Loucy (cell line): ENCODE data around the gene PCSK2.

ENCODE experiments used
- H2AFZ ChIP-seq: fragments of 200-600 bp; sonication (generic); 2 replicates; pipeline ENCODE4 v1.6.0; 2016; ENCODE audit warnings: antibody characterized with exemption, mild to moderate bottlenecking, low read length, moderate library complexity
- H3F3A ChIP-seq: fragments of 200-600 bp; 2 replicates; pipeline ENCODE4 v1.6.0; 2016; ENCODE audit warnings: antibody characterized with exemption, low read depth, mild to moderate bottlenecking
- H3K27me3 ChIP-seq: fragments of 200-600 bp; sonication (generic); 2 replicates; pipeline ENCODE4 v1.6.1; 2014; ENCODE audit warnings: low read length, mild to moderate bottlenecking; ENCODE audit not compliant: insufficient read depth, poor library complexity, severe bottlenecking
- H3K36me3 ChIP-seq: fragments of 200-600 bp; sonication (generic); 2 replicates; pipeline ENCODE4 v1.6.1; 2016; ENCODE audit warnings: low read length; ENCODE audit not compliant: insufficient read depth
- H3K4me1 ChIP-seq: fragments of 200-600 bp; sonication (generic); 2 replicates; pipeline ENCODE4 v1.5.1; 2014; ENCODE audit warnings: low read length, mild to moderate bottlenecking; ENCODE audit not compliant: insufficient read depth, poor library complexity, severe bottlenecking
- H3K4me2 ChIP-seq: fragments of 200-600 bp; sonication (generic); 2 replicates; pipeline ENCODE4 v1.6.0; 2014; ENCODE audit warnings: antibody characterized with exemption, low read length, low read depth, mild to moderate bottlenecking; ENCODE audit not compliant: poor library complexity, severe bottlenecking
- H3K4me3 ChIP-seq: fragments of 200-600 bp; sonication (generic); 2 replicates; pipeline ENCODE4 v1.5.1; 2014; ENCODE audit warnings: low read length, mild to moderate bottlenecking, mixed read lengths; ENCODE audit not compliant: poor library complexity, severe bottlenecking
- H3K79me2 ChIP-seq: fragments of 200-600 bp; sonication (generic); 2 replicates; pipeline ENCODE4 v1.6.1; 2014; ENCODE audit warnings: low read length; ENCODE audit not compliant: insufficient read depth
- H3K9ac ChIP-seq: fragments of 200-600 bp; sonication (generic); 2 replicates; pipeline ENCODE4 v1.6.0; 2014; ENCODE audit warnings: mild to moderate bottlenecking, low read depth, low read length, moderate library complexity; ENCODE audit not compliant: poor library complexity, severe bottlenecking
- H3K9me2 ChIP-seq: fragments of 200-600 bp; sonication (generic); replicated peaks from 2 replicates; pipeline ENCODE4 v1.6.1; 2016; ENCODE audit warnings: low read depth, low read length, mixed read lengths
- H3K9me3 ChIP-seq: fragments of 200-600 bp; sonication (generic); 2 replicates; pipeline ENCODE4 v1.6.1; 2014; ENCODE audit warnings: mild to moderate bottlenecking, antibody characterized with exemption, low read length, low read depth; ENCODE audit not compliant: insufficient read depth
- H4K20me1 ChIP-seq: fragments of 200-600 bp; sonication (generic); 2 replicates; pipeline ENCODE4 v1.6.0; 2014; ENCODE audit warnings: antibody characterized with exemption, low read length, mild to moderate bottlenecking; ENCODE audit not compliant: insufficient read depth, poor library complexity, severe bottlenecking
- CTCF ChIP-seq: fragments of 200-600 bp; sonication (generic); conservative IDR thresholded peaks from 2 replicates; pipeline ENCODE4 v1.5.1; 2014; ENCODE audit warnings: mild to moderate bottlenecking, antibody characterized with exemption, low read length
- EZH2phosphoT487 ChIP-seq: fragments of 200-600 bp; IDR thresholded peaks from 2 replicates; pipeline ENCODE4 v1.6.1; 2018; ENCODE audit warnings: antibody characterized with exemption, mild to moderate bottlenecking, moderate library complexity, borderline replicate concordance

PCSK2 gene

GRCh38 chr20:17300113-17300512, 73.3 kb downstream of the PCSK2 start:
- H3K36me3 ChIP-seq, result no peaks in the 10 kb centered on the region
- no peak overlapping the region for H3K9ac ChIP-seq
- no peak overlapping the region for H2AFZ ChIP-seq
- no peaks in the 10 kb centered on the region for H3K9me3 ChIP-seq
- no peaks in the 10 kb centered on the region for H3K4me1 ChIP-seq
- no peaks in the 10 kb centered on the region for H3K79me2 ChIP-seq
- no peak overlapping the region for H3K4me3 ChIP-seq
- H3F3A ChIP-seq, result no peaks in the 10 kb centered on the region
- H4K20me1 ChIP-seq, result no peaks in the 10 kb centered on the region
- H3K9me2 ChIP-seq, result no peaks in the 10 kb centered on the region
- H3K27me3 ChIP-seq, result no peaks in the 10 kb centered on the region
- TF ChIP-seq EZH2phosphoT487 (no peak), CTCF (no peak)
- H3K4me2 ChIP-seq, result no peak overlapping the region

DNA sequence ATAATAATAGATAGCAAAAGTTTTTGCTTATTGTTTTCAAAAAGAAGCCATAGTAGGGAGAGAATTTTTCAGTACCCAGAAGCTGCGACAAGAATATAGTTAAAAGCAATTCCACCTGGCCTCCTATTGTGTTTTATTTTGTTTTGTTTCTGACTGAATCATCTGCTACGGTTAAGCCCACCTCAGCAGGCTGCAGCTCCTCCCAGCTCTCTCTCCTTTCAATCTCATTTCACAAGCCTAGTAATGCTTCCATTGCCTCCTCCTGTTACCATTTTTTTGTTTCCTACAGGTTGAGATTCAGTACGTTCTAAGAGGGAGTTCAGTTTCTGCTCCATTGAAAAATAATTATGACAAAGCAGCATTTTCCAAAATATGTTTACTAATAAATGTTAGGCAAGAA, 77.9 kb downstream of the PCSK2 start:
- no peaks in the 10 kb centered on the region for H3K79me2 ChIP-seq
- H3K36me3 ChIP-seq, result no peaks in the 10 kb centered on the region
- no peak overlapping the region for H3K4me2 ChIP-seq
- H3K4me3 ChIP-seq, result no peak overlapping the region
- H3K27me3 ChIP-seq, result no peaks in the 10 kb centered on the region
- H3F3A ChIP-seq, result no peaks in the 10 kb centered on the region
- no peak overlapping the region for H3K9ac ChIP-seq
- H3K4me1 ChIP-seq, result no peaks in the 10 kb centered on the region
- no peaks in the 10 kb centered on the region for H4K20me1 ChIP-seq
- no peak for TF ChIP-seq EZH2phosphoT487
- no peak for TF ChIP-seq CTCF
- H3K9me3 ChIP-seq, result no peaks in the 10 kb centered on the region
- no peak overlapping the region for H2AFZ ChIP-seq
- no peaks in the 10 kb centered on the region for H3K9me2 ChIP-seq

DNA sequence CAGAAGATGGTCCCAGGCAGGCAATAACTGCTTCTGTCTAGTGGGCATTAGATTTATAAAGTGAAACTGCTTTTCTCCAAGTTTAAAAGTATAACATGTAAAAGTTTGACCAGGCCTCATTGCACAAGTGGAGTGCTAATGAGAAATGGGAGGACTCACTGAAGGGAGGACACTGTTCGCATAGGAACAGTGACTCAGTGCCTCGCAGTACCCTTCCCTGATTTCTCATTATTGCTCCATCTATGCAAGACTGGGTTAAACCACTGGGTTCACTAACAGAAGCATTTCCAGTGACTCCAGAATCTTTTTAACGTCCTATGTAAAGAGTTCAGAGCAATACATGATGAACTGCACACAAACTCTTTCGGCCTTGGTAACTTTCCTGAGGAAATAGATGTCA, 79.6 kb downstream of the PCSK2 start:
- H3K9me2 ChIP-seq, result no peaks in the 10 kb centered on the region
- no peaks in the 10 kb centered on the region for H3K79me2 ChIP-seq
- H3K4me1 ChIP-seq, result no peaks in the 10 kb centered on the region
- H3K4me2 ChIP-seq, result no peak overlapping the region
- H3K27me3 ChIP-seq, result no peaks in the 10 kb centered on the region
- no peaks in the 10 kb centered on the region for H4K20me1 ChIP-seq
- H3K4me3 ChIP-seq, result no peak overlapping the region
- no peaks in the 10 kb centered on the region for H3K36me3 ChIP-seq
- no peak overlapping the region for H2AFZ ChIP-seq
- no peak overlapping the region for H3K9ac ChIP-seq
- no peaks in the 10 kb centered on the region for H3K9me3 ChIP-seq
- TF ChIP-seq EZH2phosphoT487 (no peak), CTCF (no peak)
- no peaks in the 10 kb centered on the region for H3F3A ChIP-seq
